BLaER1 treated with 17β-estradiol and CSF1 and Interleukin-3, amounts not matched to agents 10 nM and 100 nM (cell line): ENCODE data around the gene MAPKAPK2.
"Not testable (repeated sequence)": the region's sequence is repeated elsewhere in the genome, so short reads cannot be mapped to it uniquely, and the experiment has no call there.

Experiments used
- H3K27ac ChIP-seq, 11 experiments: shearing (Covaris generic); formaldehyde crosslinking; 2 replicates each; pipeline ENCODE4 v1.8.1; 2022
- H3K27me3 ChIP-seq, 11 experiments: shearing (Covaris generic); formaldehyde crosslinking; 2 replicates each; pipeline ENCODE4 v1.8.1; 2022
- H3K36me3 ChIP-seq, 11 experiments: shearing (Covaris generic); formaldehyde crosslinking; 2 replicates each; pipeline ENCODE4 v1.8.1; 2022
- H3K4me1 ChIP-seq, 10 experiments: shearing (Covaris generic); formaldehyde crosslinking; 2 replicates each; pipeline ENCODE4 v1.8.1; 2022
- H3K4me2 ChIP-seq, 11 experiments: shearing (Covaris generic); formaldehyde crosslinking; 2 replicates each; pipeline ENCODE4 v1.8.1; 2022
- H3K4me3 ChIP-seq, 10 experiments: shearing (Covaris generic); formaldehyde crosslinking; 2 replicates each; pipeline ENCODE4 v1.8.1; 2022
- H3K9ac ChIP-seq, 11 experiments: shearing (Covaris generic); formaldehyde crosslinking; 2 replicates each; pipeline ENCODE4 v1.8.1; 2022
- H3K9me3 ChIP-seq, 11 experiments: shearing (Covaris generic); formaldehyde crosslinking; replicated peaks in 1 of 11; 2 replicates each; pipeline ENCODE4 v1.8.1; 2022
- H4K20me1 ChIP-seq, 11 experiments: shearing (Covaris generic); formaldehyde crosslinking; 2 replicates each; pipeline ENCODE4 v1.8.1; 2022
- Cebpa-rat ChIP-seq, 11 experiments: shearing (Covaris generic); IDR thresholded peaks; 2 replicates each; pipeline ENCODE4 v1.8.1; 2022

Gene MAPKAPK2

DNA sequence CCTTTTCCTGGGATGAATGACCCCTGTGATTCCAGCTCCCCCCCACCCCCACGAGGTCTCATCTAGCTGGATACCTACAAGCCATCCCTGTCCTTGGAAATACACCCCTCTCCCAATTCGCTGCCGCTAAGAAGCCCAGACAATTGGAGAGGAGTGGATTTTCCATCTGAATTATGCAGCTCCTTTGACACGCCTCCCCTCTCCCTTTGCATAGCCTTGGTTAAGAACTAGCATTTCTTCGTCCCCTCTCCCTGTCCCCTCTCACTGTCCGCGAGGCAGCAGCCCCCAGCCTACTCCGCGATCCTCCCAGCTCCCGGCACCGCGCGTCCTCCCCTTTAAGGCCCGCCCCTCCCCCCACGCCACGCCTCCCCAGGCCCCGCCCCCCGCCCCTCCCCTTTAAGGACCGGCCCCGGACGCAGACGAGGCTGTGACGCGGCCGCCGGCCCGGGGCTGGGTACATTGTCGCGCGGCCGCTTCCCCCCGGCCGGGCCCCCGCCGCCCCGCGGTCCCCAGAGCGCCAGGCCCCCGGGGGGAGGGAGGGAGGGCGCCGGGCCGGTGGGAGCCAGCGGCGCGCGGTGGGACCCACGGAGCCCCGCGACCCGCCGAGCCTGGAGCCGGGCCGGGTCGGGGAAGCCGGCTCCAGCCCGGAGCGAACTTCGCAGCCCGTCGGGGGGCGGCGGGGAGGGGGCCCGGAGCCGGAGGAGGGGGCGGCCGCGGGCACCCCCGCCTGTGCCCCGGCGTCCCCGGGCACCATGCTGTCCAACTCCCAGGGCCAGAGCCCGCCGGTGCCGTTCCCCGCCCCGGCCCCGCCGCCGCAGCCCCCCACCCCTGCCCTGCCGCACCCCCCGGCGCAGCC lies at the start of gene MAPKAPK2:
MAPKAPK2 (plus strand) TSS at position 428 of the 856 bp plus-strand sequence; CDS start at position 753, 325 bp downstream.
- Histone ChIP-seq H3K27me3 (peaks cover 0 to 40% (median 0%) of the 10 kb centered on the region in 11 experiments; a peak in 8 of 22 replicates), H3K9me3 (no peaks in the 10 kb centered on the region), H3K36me3 (peaks cover 0 to 23% (median 8%) of the 10 kb centered on the region in 11 experiments; a peak in 12 of 22 replicates), H3K4me2 (peak within 1 kb of the TSS; percentile 93 to 98 (median 95)), H3K9ac (peak within 1 kb of the TSS; percentile 89 to 97 (median 94)), H3K27ac (peak within 1 kb of the TSS; percentile 78 to 96 (median 93)), H3K4me3 (peak within 1 kb of the TSS; percentile 69 to 97 (median 88)), H4K20me1 (peaks cover 38 to 68% (median 52%) of the 10 kb centered on the region in 11 experiments), H3K4me1 (peaks cover 75 to 81% (median 79%) of the 10 kb centered on the region in 10 experiments)
- TF ChIP-seq Cebpa-rat (IDR thresholded peaks at IDR 0.05) = no peak

- peaks cover 35 to 71% (median 64%) of the 10 kb centered on the region in 10 experiments for H3K4me1 ChIP-seq
- peak within 1 kb of the TSS in 10 of 11 experiments; percentile 35 to 92 (median 82); a peak in 20 of 22 replicates for H3K27ac ChIP-seq
- no peaks in the 10 kb centered on the region; a peak in 2 of 22 replicates for H3K9me3 ChIP-seq
- H3K4me3 ChIP-seq = peak within 1 kb of the TSS; percentile 80 to 94 (median 91)
- H3K36me3 ChIP-seq = peaks cover 0 to 32% (median 26%) of the 10 kb centered on the region in 11 experiments; a peak in 16 of 22 replicates
- TF ChIP-seq Cebpa-rat (IDR thresholded peaks at IDR 0.05) = no peak
- H3K4me2 ChIP-seq = peak within 1 kb of the TSS; percentile 83 to 98 (median 93)
- H4K20me1 ChIP-seq = peaks cover 0 to 45% (median 9%) of the 10 kb centered on the region in 11 experiments; a peak in 9 of 22 replicates
- no peaks in the 10 kb centered on the region for H3K27me3 ChIP-seq
- H3K9ac ChIP-seq = peak within 1 kb of the TSS; percentile 79 to 91 (median 84)
Measured at GRCh38 chr1:206635080-206635977, 49.4 kb upstream of the MAPKAPK2 start, which contains the start of gene DYRK3. Gene DYRK3, plus strand, starts transcription at chr1:206635536. Its CDS starts 168 bp downstream, at chr1:206635704.

- peaks cover 0 to 39% (median 32%) of the 10 kb centered on the region in 11 experiments; a peak in 17 of 22 replicates for H3K36me3 ChIP-seq
- H3K4me2 ChIP-seq = peak overlapping the region; percentile 83 to 98 (median 93)
- peak overlapping the region; percentile 80 to 94 (median 91) for H3K4me3 ChIP-seq
- H3K9me3 ChIP-seq = peaks cover 0 to 2% (median 0%) of the 10 kb centered on the region in 11 experiments; a peak in 3 of 22 replicates
- H3K27ac ChIP-seq = peak overlapping the region in 10 of 11 experiments; percentile 35 to 92 (median 82); a peak in 18 of 22 replicates
- peak overlapping the region; percentile 79 to 91 (median 84) for H3K9ac ChIP-seq
- peaks cover 35 to 74% (median 62%) of the 10 kb centered on the region in 10 experiments for H3K4me1 ChIP-seq
- TF ChIP-seq Cebpa-rat (IDR thresholded peaks at IDR 0.05) = no peak
- H4K20me1 ChIP-seq = peaks cover 0 to 50% (median 9%) of the 10 kb centered on the region in 11 experiments; a peak in 9 of 22 replicates
- H3K27me3 ChIP-seq = no peaks in the 10 kb centered on the region
Measured at GRCh38 chr1:206635978-206636345, 48.7 kb upstream of the MAPKAPK2 start.

DNA sequence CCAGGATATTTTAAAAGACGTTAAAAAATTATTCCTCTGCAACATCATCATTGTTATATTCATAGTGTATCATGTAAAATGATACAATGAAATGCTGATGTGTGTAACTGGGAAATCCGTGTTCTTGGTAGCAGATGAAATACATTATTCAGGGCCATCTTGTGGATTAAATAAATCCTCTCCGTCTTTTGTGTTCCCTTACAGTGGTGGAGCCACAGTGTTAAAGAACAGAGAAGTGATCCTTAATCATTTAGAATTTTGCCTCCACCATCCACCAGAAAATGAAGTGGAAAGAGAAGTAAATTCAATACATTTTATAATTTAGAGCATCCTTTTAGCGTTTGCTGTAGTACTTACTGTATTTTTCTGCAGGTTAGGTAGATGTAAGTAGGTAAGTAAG lies 48.0 kb upstream of the MAPKAPK2 start:
- peak overlapping the region; percentile 83 to 98 (median 93); a peak in 21 of 22 replicates for H3K4me2 ChIP-seq
- H3K27ac ChIP-seq = peak overlapping the region in 8 of 11 experiments; percentile 18 to 92 (median 83); a peak in 15 of 22 replicates
- peak overlapping the region in 9 of 11 experiments; percentile 81 to 91 (median 89); a peak in 17 of 22 replicates for H3K9ac ChIP-seq

GRCh38 chr1:206637605-206638004 lies 47.1 kb upstream of the MAPKAPK2 start:
- Histone ChIP-seq H4K20me1 (peaks cover 0 to 56% (median 9%) of the 10 kb centered on the region in 11 experiments; a peak in 9 of 22 replicates), H3K9ac (peak overlapping the region in 9 of 11 experiments; percentile 81 to 91 (median 89); a peak in 17 of 22 replicates), H3K27me3 (no peaks in the 10 kb centered on the region), H3K4me1 (peaks cover 35 to 66% (median 52%) of the 10 kb centered on the region in 10 experiments), H3K4me2 (peak overlapping the region; percentile 83 to 98 (median 93); a peak in 21 of 22 replicates), H3K4me3 (peak overlapping the region in 8 of 10 experiments; percentile 80 to 94 (median 92); a peak in 14 of 20 replicates), H3K27ac (peak overlapping the region in 8 of 11 experiments; percentile 18 to 92 (median 83); a peak in 15 of 22 replicates), H3K9me3 (peaks cover 0 to 4% (median 0%) of the 10 kb centered on the region in 11 experiments; a peak in 3 of 22 replicates), H3K36me3 (peaks cover 0 to 52% (median 42%) of the 10 kb centered on the region in 11 experiments; a peak in 17 of 22 replicates)
- no peak for TF ChIP-seq Cebpa-rat (IDR thresholded peaks at IDR 0.05)

More for the DNA sequence above, 48.0 kb upstream of the MAPKAPK2 start:
- Histone ChIP-seq H3K36me3 (peaks cover 0 to 46% (median 39%) of the 10 kb centered on the region in 11 experiments; a peak in 17 of 22 replicates), H3K9me3 (peaks cover 0 to 4% (median 0%) of the 10 kb centered on the region in 11 experiments; a peak in 3 of 22 replicates), H3K4me3 (peak overlapping the region in 9 of 10 experiments; percentile 80 to 94 (median 91); a peak in 16 of 20 replicates), H3K27me3 (no peaks in the 10 kb centered on the region), H3K4me1 (peaks cover 35 to 68% (median 56%) of the 10 kb centered on the region in 10 experiments), H4K20me1 (peaks cover 0 to 56% (median 9%) of the 10 kb centered on the region in 11 experiments; a peak in 9 of 22 replicates)
- no peak for TF ChIP-seq Cebpa-rat (IDR thresholded peaks at IDR 0.05)

- H3K27me3 ChIP-seq, H3K4me3 ChIP-seq, H3K4me2 ChIP-seq, H3K27ac ChIP-seq, H3K9ac ChIP-seq, H3K9me3 ChIP-seq: not testable (repeated sequence)
- Histone ChIP-seq H4K20me1 (peaks cover 0 to 81% (median 6%) of the 10 kb centered on the region in 11 experiments; a peak in 10 of 22 replicates), H3K36me3 (peaks cover 0 to 95% (median 86%) of the 10 kb centered on the region in 11 experiments; a peak in 18 of 22 replicates), H3K4me1 (peaks cover 27 to 54% (median 37%) of the 10 kb centered on the region in 10 experiments)
Measured at GRCh38 chr1:206642074-206642473, 42.6 kb upstream of the MAPKAPK2 start.

DNA sequence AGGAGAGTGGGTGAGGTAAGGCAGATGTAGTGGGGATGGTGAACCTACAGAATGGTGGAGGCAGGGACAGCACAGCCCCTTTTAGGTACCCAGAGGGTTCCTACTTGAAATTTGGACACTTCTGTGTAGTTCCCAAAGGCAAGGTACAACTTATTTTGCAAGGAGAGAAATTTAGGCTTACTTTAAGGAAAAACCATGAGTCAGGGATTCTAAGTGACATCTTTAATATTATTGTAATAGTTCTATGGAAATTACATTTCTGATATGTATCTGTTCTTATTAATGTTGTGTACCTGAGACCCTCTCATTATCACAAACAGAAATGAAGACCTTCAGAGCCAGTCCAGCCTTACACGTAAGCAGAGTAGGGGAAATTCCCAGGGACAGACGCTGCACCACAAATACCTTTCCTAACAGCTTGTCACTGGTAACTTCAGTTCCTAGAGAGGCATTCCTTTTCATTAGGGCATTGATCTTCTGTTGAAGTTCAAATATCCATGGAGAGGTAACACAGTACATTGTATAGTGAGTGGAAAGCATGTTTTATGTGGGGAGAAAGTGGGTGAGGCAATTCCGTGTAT lies 41.5 kb upstream of the MAPKAPK2 start:
- Histone ChIP-seq H3K4me1 (peaks cover 20 to 48% (median 33%) of the 10 kb centered on the region in 10 experiments), H3K27me3 (no peaks in the 10 kb centered on the region), H4K20me1 (peaks cover 0 to 75% (median 0%) of the 10 kb centered on the region in 11 experiments; a peak in 9 of 22 replicates), H3K9me3 (peaks cover 0 to 5% (median 0%) of the 10 kb centered on the region in 11 experiments; a peak in 3 of 22 replicates), H3K9ac (no peak overlapping the region), H3K27ac (peak overlapping the region in 1 of 11 experiments; percentile 23; a peak in 1 of 22 replicates), H3K36me3 (peaks cover 10 to 97% (median 93%) of the 10 kb centered on the region in 11 experiments), H3K4me3 (no peak overlapping the region), H3K4me2 (peak overlapping the region in 7 of 11 experiments; percentile 5 to 53 (median 39); a peak in 5 of 22 replicates)
- no peak for TF ChIP-seq Cebpa-rat (IDR thresholded peaks at IDR 0.05)
